Cerebellar nuclear complex (tissue), 1 donor: Measurements from ENCODE around the gene ZNF793.

Experiments used
- DNase-seq, 2 experiments: peaks; one replicate each; lab custom pipeline; 2025; lab: John Stamatoyannopoulos, UW

ZNF793 gene

DNA sequence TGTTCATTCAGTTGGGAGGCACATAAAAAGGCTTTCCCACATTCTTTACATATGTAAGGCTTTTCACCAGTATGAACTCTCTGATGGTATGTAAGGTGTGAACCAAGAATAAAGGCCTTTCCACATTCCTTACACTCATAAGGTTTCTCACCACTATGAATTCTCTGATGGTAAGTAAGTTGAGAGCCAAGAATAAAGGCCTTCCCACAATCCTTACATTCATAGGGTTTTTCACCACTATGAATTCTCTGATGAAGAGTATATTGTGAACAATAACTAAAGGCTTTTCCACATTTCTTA, 58.6 kb downstream of the ZNF793 start:
- no peak for DNase-seq

- DNase-seq = no peak
These were observed 65.5 kb downstream of the ZNF793 start for GRCh38 chr19:37572203-37572602.

GRCh38 chr19:37583340-37583739, 76.6 kb downstream of the ZNF793 start:
- no peak for DNase-seq
